Left renal pelvis (tissue), 4 donors: ENCODE measurements around the gene SRD5A1. TPM values are rescaled to one million over a fixed set of nuclear protein-coding genes. Genes with fewer than 3 reads are reported as not detected.
"Not testable (repeated sequence)": the region's sequence is repeated elsewhere in the genome, so short reads cannot be mapped to it uniquely, and the experiment has no call there.

Experiments used
- DNase-seq, 4 donors: peaks; one replicate each; pipeline ENCODE4 v3.0.0-alpha.2; 2013; ENCODE audit warnings: low read depth in 4 of 4, low spot score in 3 of 4
- polyA plus RNA-seq, 4 donors: library from polyadenylated mRNA; unstranded; fragments of 120-200 nt; gene quantifications; one replicate each; pipeline ENCODE4 v1.2.1, GENCODE V29; 2013; ENCODE audit not compliant: insufficient read length in 4 of 4

The SRD5A1 gene
- polyA plus RNA-seq, 4 donors: 9.3 to 12.2 (median 10.5) TPM

GRCh38 chr5:6638236-6638635, 5.0 kb downstream of the SRD5A1 start:
- no peak for DNase-seq

GRCh38 chr5:6642655-6643054, 9.4 kb downstream of the SRD5A1 start:
- no peak for DNase-seq

- DNase-seq: no peak
Measured at GRCh38 chr5:6644794-6645241, 11.6 kb downstream of the SRD5A1 start.

DNA sequence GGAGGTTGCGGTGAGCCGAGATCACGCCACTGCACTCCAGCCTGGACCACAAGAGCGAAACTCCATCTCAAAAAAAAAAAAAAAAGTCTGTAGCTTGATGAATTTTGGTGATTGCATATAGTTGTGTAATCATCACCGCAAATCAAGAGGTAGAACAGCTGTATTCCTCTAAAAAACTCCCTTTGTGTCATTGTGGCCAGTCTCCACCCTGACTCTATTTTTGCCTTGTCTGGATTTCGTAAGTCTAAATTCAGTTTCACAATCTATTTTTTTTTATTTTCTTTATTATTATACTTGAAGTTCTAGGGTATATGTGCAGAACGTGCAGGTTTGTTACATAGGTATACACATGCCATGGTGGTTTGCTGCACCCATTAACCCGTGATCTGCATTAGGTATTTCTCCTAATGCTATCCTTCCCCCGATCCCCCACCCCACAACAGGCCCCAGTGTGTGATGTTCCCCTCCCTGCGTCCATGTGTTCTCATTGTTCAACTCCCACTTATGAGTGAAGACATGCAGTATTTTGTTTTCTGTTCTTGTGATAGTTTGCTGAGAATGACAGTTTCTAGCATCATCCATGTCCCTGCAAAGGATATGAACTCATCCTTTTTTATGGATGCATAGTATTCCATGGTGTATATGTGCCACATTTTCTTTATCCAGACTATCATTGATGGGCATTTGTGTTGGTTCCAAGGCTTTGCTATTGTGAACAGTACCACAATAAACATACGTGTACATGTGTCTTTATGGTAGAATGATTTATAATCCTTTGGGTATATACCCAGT, 12.5 kb downstream of the SRD5A1 start:
- not testable (repeated sequence) for DNase-seq

- DNase-seq: no peak
Measured at GRCh38 chr5:6649186-6649585, 15.9 kb downstream of the SRD5A1 start.

GRCh38 chr5:6649681-6650080, 16.4 kb downstream of the SRD5A1 start:
- no peak for DNase-seq

DNA sequence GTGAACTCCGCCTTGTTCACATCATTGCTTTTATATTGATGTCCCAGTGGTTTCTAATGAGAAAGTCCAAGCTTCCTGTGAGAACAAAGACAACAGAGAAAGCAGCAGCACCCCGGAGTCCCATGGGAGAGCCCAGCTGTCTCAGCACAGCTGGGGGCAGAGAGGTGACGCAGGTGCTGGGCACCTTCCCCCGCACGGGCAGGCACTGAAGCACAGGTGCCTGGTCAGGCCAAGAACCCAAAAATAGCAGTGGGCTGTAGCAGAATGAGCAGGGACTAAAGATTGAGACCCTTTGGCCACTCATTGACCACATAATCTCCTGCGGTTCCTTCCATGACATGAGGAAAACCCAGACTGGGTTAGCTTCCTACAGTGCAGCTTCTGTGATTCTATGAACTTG, 18.8 kb downstream of the SRD5A1 start:
- DNase-seq: no peak

GRCh38 chr5:6655432-6655831, 22.2 kb downstream of the SRD5A1 start:
- no peak for DNase-seq

- no peak for DNase-seq
Measured at GRCh38 chr5:6656680-6657079, 23.4 kb downstream of the SRD5A1 start.

GRCh38 chr5:6659941-6660684, 26.9 kb downstream of the SRD5A1 start:
- no peak for DNase-seq

DNA sequence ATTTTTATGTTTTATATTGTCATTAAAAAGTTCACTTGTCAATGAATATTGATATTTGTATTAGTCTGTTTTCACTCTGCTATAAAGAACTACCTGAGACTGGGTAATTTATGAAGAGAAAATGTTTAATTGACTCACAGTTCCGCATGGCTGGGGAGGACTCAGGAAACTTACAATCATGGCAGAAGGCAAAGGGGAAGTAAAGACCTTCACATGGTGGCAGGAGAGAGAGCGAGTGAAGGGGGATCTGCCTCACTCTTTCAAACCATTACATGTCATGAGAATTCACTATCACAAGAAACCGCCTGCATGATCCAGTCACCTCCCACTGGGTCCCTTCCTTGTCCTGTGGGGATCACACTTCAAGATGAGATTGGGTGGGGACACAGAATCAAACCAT, 27.4 kb downstream of the SRD5A1 start:
- no peak for DNase-seq

GRCh38 chr5:6666762-6667161, 33.5 kb downstream of the SRD5A1 start:
- DNase-seq: no peak

DNA sequence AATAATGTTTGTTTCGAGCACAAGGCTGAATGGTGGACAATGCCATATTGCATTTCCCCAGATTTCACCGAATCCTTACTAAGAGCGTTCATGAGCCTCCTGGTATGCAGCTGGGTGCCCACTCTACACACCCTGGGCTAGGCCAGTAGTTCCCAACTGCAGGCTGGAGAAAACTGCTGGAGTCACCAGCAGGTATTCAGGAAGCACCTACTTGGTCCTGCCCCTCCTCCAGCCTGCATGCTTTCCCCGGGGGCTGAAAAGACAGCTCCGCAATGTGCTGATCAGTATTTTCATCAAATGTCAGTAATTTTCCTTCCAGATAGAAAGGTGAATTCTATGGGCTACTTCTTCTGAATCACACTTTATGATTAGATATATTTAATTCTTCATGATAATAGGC, 34.4 kb downstream of the SRD5A1 start:
- DNase-seq: no peak

DNA sequence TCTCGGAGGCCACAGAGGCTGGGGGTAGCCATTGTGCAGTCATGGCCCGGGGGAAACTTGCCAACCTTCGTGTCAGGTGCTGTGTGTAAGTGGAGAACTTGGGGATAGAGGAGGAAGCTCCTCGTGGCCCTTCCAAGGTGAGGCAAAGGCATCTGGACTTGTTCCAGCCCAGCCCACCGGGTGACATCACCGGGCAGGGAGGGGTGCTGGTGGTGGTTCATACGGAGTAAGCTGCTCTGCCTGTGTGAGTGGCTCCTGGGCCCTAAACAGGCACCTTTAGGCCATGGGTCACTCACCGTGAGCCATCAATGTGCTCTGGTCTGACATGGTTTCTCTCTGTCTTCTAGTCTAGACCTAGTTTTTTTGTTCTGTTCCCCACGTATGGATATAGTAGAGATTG, 35.5 kb downstream of the SRD5A1 start:
- DNase-seq: not testable (repeated sequence)

GRCh38 chr5:6673031-6673430, 39.8 kb downstream of the SRD5A1 start:
- no peak for DNase-seq

GRCh38 chr5:6673963-6674362, 40.7 kb downstream of the SRD5A1 start:
- DNase-seq: no peak

DNA sequence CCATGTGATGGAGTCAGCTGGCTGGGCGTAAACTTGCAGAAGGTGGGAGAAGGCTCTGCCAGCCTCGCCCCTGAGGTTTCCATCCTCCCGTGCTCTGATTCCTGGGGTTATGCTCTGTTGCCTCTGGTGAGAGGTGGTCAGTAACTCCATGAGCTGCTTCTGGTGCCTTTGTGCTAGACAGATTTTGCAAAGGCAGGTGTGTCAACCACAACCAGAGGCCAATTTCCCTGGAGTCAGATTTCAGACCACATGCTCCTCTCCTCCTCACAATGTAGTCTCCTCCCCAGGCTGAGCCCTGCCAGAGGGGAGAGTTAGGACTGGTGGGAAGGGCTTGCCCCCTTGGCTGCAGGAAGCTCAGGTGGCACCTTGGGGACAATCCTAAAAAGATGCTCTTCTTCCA, 41.2 kb downstream of the SRD5A1 start:
- no peak for DNase-seq

- DNase-seq: no peak
Measured at GRCh38 chr5:6674886-6675285, 41.6 kb downstream of the SRD5A1 start.

- no peak for DNase-seq
Measured at GRCh38 chr5:6675784-6676491, 42.7 kb downstream of the SRD5A1 start.

- DNase-seq: no peak
Measured at GRCh38 chr5:6676702-6677101, 43.5 kb downstream of the SRD5A1 start.

GRCh38 chr5:6678385-6678784, 45.1 kb downstream of the SRD5A1 start:
- DNase-seq: no peak
